HG02678 (cell line): Measurements from ENCODE around the gene CYSLTR2.
A peak's percentile ranks its signal among the peaks of the same experiment; 100 is the strongest.
"Not testable (repeated sequence)": the region's sequence is repeated elsewhere in the genome, so short reads cannot be mapped to it uniquely, and the experiment has no call there.

Source experiments
- ATAC-seq: cut with Tn5 transposase; IDR thresholded peaks from one replicate; pipeline ENCODE4 v1.9.1; 2021; ENCODE audit warnings: mild to moderate bottlenecking, moderate library complexity; ENCODE audit not compliant: unreplicated experiment

The CYSLTR2 gene

DNA sequence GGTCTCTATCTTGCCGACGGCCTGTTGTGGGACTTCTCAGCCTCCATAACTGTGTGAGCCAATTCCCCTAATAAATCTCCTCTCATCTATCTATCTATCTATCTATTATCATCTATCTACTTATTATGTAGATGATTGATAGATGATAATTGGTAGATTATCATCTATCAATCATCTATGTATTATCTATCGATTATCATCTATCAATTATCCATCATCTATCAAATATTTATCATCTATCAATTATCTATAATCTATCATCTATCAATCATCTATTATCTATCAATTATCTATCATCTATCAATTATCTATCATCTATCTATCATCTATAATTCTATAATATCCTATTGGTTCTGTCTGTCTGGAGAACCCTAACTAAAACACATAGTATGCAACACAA, 33.5 kb downstream of the CYSLTR2 start:
- no peak for ATAC-seq

DNA sequence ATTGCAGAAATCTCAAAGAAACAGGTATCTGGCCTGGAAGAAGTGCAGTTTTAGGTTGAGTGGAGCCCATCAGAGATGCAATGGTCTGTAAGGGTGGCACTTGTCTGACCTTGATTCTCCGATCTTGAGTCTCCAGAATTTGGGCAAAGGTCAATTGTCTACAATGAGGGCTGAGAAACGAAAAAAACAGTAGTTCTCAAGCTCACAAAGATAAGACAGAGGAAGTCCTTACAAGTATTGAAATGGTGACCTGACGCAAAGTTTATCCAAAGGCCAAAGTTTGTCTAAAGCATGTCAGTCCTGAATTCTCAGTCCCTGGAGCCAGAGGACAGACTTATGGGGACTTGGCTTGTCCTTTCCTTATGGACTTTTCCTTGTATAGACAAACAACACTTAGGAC, 40.3 kb downstream of the CYSLTR2 start:
- no peak for ATAC-seq

DNA sequence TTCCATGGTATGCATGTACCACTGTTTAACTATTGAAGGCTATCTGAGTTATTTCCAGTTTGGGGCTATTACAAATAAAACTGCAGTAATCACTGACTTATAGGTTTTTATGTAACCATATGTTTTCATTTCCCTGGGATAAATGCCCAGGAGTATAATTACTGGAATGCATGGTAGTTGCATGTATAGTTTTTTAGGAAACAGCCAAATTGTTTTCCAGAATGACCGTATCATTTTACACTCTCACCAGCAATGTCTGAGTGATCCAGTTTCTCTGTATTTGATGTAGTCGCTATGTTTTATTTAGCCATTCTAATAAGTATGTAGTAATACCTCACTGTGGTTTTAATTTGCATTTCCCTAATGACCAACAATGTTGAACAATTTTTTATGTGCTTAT, 42.0 kb downstream of the CYSLTR2 start:
- no peak for ATAC-seq

DNA sequence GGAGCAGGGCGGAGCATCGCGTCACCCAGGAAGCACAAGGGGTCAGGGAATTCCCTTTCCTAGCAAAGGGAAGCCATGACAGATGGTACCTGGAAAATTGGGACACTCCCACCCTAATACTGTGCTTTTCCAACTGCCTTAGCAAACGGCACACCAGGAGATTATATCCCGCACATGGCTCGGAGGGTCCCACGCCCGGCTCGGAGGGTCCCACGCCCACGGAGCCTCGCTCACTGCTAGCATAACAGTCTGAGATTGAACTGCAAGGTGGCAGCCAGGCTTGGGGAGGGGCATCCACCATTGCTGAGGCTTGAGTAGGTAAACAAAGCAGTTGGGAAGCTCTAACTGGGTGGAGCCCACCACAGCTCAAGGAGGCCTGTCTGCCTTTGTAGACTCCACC, 42.9 kb downstream of the CYSLTR2 start:
- ATAC-seq: not testable (repeated sequence)

DNA sequence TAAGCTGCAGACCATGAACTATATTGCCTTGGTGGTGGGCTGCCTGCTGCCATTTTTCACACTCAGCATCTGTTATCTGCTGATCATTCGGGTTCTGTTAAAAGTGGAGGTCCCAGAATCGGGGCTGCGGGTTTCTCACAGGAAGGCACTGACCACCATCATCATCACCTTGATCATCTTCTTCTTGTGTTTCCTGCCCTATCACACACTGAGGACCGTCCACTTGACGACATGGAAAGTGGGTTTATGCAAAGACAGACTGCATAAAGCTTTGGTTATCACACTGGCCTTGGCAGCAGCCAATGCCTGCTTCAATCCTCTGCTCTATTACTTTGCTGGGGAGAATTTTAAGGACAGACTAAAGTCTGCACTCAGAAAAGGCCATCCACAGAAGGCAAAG, 53.7 kb downstream of the CYSLTR2 start:
- ATAC-seq: no peak

DNA sequence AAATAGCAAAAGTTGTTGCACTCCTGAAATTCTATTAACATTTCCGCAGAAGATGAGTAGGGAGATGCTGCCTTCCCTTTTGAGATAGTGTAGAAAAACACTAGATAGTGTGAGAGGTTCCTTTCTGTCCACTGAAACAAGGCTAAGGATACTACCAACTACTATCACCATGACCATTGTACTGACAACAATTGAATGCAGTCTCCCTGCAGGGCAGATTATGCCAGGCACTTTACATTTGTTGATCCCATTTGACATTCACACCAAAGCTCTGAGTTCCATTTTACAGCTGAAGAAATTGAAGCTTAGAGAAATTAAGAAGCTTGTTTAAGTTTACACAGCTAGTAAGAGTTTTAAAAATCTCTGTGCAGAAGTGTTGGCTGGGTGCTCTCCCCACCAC, 55.0 kb downstream of the CYSLTR2 start:
- ATAC-seq: no peak

DNA sequence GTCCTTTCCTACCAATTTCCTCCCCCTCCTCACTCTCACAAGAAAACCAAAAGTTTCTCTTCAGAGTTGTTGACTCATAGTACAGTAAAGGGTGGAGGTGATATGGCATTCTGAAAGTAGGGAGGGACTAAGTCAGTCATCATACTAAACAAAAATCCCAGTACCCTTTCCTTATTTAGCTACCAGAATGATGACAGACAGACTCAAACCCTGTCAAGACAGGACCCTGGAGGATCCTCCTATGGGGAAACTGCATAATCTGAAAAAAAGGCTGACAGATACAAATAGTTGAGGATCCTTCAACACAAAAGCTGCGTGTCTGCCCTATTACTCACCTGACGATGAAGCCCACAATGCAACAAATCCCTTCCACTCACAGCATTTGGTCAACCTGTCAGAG, 55.5 kb downstream of the CYSLTR2 start:
- no peak for ATAC-seq

DNA sequence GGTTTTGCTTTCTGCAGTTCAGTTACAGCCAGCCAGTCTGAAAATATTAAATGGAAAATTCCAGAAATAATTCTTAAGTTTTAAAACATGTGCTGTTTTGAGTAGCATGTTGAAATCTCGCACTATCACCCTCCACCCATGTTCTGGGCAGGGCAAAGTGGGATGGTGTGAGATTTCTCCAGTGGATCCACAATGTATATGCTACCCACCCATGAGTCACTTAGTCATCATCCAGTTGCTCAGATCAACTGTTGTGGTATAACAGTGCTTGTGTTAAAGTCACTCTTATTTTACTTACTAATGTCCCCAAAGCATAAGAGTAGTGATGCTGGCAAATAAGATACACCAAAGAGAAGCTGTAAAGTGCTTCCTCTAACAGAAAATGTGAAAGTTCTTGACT, 56.4 kb downstream of the CYSLTR2 start:
- no peak for ATAC-seq

DNA sequence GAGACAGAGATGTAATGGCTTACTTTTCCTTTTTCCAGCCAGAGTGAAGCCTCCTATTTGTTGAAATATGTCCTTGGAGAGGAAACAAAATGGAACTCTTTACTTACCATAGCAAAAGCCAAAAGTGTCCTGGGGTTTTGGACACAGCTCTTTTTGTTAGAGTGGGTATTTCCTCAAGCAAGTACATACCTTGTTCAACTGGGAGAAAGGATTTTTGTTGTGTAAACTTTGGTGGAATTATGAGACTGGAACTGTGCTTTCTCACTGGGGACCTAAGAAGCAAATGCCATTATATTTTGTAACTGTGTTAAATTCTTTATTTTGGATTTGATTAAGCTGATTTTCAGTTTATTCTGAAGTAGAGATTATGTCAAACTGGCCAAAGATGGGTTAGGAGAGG, 58.4 kb downstream of the CYSLTR2 start:
- ATAC-seq: no peak

DNA sequence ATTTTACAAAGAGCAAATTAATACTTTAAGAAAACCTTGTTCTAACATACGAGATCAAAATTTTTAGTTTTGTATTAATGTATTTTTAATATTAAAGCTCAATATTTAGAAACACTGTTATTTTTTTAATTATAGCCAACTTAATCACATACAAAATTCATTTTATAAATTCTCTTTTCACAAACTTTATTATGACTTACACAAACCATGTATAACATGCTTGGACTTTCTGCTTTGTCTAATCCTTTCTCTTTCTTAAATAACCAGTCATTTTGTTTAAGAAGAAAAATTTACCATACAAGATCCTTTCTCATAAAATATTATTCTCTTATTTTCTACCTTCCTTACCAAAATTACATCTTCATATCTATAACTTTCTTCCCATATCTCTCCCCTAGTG, 62.2 kb downstream of the CYSLTR2 start:
- ATAC-seq: no peak

DNA sequence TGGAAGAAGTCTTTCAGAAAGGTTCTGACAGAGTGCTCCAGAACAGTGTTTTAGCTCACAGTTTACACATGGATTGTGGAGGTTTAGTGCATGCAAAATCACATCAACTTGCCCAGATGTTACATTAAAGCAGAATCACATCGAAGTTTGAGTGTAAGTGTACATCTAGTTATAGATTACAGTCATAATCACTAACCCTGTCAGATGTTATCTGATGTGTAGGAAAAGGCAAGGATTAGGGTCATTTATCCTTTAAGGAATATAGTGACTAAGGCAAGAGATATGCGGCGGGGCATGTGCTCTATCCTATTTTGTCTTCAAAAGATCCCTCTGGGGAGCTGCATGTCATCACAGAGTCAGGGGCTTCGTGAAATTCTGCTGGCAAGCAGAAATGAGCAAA, 66.9 kb downstream of the CYSLTR2 start:
- ATAC-seq: no peak

DNA sequence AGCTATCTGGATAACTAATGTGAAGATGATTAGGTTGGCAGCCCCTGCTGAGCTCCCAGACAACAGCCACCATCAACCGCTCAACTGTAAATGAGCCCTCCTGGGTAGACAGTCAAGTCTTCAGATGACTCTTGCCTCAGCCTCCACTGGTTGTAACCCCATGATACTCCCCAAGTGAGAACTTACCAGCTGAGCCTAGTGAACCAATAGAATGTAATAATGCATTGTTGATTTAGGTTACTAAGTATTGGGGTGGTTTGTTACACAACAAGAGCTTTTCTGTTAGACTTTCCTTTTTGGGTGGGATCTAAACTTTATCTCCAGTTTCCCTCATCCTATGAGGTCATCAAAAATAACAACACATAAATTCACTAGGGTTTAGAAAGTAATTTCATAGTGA, 69.4 kb downstream of the CYSLTR2 start:
- ATAC-seq: no peak

DNA sequence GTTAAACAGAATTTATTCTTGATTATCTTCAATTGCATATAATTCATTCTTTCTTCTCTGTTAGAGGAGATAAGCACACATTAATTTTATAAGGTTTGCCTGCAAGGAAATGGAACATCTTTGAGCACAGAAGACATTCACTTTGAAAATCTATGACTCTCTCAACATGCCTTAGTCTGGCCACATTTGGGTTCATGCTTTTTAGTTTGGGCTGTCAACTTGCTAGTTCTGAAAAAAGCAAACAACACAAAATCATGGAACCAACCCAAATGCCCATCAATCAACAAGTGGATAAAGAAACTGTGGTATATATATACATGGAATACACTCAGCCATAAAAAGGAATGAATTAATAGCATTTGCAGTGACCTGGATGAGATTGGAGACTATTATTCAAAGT, 71.5 kb downstream of the CYSLTR2 start:
- ATAC-seq: no peak

DNA sequence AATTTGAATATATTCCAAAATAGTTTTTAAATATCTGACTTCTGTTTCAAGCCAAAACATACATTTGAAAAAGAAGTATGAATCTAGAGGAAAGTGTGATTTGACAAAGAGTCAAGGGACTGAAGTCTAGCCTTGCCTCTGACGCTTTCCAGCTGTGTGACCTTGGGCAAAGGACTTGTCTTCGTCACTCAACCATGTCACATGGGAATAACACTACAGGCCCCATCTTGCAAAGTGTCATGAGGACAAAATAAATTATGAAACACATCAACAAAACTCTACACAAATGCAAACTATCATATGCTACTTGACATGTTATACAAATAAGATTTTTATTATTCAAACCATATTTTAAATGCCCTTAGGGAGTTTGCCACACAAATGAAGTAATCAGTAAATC, 73.0 kb downstream of the CYSLTR2 start:
- ATAC-seq: no peak

DNA sequence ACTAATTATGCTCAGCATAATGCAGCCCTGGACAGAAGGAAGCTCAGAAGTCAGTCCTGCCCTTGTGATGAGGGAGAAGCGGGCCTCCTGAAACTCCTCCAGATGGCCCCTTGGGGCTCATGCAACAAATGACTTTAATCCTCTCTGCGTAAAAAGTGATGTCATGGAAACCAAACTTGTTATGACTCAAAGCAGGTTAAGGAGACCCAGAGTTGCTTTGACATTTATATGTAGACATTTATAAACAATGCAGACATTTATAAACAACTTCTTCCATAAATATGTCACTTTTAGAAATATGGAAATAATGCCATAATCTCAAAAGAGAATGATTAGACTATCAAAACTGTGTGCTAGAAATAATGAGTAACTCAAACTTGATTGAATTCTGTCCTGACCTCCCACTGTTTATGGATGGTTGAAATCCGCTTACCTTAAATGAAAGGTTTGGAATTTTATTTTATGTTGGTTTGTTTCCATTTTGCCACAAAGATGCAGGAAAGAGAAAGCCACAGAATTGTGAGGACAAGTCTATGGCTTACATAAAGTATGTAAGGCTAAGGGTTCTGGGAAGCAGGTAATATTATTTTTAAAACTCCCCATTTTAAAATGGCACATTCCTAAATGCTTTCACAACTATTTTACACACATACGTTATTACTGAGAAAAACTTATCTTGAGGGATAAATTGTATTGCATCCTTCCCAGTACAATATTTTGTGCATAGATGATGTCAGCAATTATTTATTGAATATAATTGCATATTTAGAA, 73.7 kb downstream of the CYSLTR2 start:
- no peak for ATAC-seq

DNA sequence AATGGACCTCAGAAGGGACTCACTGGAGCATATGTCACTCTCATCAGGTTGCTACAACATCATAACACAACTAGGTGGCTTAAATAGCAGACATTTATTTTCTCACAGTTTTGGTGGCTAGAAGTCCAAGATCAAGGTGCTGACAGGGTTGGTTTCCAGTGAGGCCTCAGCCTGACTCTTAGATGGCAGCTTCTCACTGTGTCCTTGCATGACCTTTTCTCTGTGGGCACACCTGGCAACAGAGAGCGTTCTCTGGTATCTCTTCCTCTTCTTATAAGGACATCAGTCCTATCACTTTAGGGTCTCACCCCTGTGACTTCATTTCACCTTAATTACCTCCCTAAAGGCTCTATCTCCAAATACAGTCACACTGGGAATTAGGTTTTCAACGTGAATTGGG, 74.5 kb downstream of the CYSLTR2 start:
- no peak for ATAC-seq

DNA sequence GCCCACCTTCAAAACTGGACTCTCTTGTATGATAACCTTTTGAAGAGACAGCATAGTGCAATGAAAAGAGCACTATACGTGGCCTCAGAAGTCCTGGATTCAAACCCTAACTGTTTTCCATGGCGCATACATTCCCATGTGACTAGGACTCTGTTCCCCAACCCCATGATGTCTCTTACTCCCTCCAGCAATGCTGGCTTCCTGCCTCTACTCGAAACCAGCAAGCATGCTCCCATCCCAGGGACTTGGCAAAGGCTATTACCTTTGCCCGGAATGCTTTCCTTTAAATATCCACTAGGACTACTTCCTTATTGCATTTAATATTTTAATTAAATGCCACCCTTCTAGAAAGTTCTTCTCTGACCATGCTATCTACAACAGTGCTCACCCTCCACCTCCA, 75.1 kb downstream of the CYSLTR2 start:
- no peak for ATAC-seq

DNA sequence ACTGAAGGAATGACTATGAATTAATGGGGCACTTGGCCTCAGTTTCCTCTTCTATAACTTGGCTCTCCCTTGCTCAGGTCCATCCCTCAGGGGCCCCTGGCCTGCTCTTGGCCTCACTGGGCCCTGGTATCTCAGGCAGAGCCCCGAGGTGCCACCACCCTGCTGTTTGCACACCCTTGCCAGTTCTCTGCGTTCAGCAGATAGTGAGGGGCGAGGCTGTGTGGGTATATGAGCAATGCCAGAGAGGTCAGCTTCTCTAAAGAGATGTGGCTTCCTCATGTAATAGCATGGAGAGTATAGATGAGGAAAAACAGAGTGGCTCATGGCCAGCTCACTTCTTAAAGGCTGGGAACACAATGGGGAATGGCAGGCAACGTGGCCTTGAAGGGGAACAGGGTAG, 76.1 kb downstream of the CYSLTR2 start:
- ATAC-seq: no peak

DNA sequence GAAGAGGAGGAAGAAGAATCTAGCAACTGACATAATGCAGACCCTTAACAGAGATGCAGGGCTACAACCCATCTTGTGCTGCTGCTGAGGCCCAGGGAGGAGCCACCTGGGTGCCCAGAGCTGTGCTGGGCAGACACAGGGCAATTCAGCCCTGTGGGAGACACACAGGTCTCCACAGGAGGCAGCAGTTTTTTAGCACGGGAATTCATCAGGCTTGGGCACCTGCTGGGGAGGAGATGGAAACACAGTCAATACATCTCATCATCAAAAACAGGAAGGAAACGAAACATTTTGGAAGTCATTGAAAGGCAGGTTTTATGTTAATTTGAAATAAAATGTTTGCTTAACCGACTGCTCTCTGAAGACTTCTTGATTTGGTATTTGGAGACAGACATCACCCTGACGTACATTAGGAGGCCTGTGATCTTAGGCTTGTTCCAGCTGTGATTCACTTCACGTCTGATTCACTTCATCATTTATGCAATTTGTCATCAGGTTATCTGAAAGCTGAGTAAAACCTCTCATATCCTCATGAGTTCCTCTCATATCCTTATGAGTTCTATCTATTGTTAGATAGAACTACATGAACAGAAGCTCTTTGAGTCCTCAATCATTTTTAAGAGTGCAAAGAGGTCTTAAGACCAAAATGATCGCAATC, 77.4 kb downstream of the CYSLTR2 start:
- ATAC-seq: no peak

DNA sequence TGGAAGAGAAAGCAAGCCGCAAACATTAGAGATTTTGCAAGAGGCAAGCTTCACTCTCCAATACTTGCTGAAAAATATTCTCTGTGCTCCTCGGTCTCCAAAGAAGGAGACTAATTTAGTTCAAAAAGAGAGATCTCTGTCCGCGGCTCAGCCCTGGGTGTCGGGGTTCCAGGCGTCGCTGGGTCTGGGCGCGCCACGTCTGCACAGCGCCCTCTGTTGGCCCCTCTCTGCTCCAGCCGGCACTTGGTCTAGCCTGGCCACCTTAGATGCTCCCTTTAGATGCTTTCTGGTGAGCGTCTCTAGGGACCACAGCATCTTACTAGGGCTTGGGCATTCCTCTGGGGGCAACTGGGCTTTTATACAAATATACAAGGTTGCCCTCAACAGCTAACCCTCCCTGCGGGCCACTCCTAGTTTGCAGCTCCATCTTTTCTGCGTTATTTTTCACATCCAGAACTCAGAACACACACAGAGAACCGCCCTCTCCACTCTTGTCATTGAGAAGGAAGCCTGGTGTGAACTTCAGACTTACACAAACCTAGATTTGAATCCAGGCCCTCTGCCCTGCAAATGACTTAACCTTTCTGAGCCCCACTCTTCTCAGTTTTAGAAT, 78.3 kb downstream of the CYSLTR2 start:
- ATAC-seq: peak; percentile 81

DNA sequence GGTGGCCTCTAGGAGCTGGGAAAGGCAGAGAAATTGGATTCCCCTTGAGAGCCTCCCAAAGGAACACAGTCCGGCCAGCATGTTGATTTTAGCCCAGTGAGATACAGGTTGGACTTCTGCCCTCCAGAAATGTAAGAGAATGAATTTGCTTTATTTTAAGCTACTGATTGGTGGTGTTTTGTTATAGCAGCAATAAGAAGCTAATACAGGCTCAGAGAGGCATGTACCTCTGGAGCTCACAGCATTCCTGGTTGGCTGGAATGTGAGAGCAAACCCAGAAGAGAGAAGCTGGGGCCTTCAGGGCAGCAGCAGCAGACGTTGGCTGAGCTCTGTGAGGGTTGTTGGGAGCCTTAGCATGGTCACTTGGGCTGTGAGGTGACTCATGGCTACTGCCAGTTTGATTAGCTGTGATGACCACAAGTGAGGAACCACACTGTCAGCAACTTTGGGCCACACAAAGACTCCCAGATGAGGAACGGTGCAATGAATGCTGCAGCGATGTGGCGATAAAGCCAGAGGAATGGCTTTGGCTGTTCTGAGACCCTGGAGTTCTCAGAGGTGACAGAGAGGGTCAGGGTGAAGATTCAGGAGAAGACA, 80.1 kb downstream of the CYSLTR2 start:
- ATAC-seq: no peak

DNA sequence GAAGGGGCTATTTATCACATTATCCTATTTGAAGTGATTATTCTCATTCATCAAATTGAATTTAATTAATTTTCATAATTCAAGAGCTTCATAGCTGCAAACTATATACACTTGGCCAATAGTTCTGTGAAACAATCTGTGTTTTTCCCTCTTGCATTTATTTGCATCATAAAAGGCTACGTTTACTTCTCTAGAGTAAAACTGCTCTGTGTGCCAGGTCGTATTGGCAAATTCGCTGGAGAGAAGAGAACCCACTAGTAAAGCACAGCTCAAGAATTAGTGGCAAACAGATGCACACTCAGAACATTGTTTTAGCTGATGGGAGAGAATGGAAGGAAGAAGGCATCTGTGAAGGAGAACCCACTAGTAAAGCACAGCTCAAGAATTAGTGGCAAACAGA, 81.8 kb downstream of the CYSLTR2 start:
- ATAC-seq: no peak
